AG09309 (cell line): ENCODE results near the gene EPN1.

Source experiments
- DNase-seq: peaks from one replicate; pipeline ENCODE4 v3.0.0-alpha.2; 2010; ENCODE audit warnings: low read depth
- H3K4me3 ChIP-seq: 2 replicates; pipeline ENCODE4 v1.5.1; 2011; ENCODE audit warnings: mild to moderate bottlenecking, low read depth, low read length, moderate library complexity; ENCODE audit not compliant: control insufficient read depth
- TF ChIP-seq, protein P1 (sequence below): IDR thresholded peaks from 2 replicates; pipeline ENCODE4 v1.5.1; 2011; ENCODE audit warnings: mild to moderate bottlenecking, low read depth, low read length, inconsistent platforms; ENCODE audit not compliant: insufficient read depth, control insufficient read depth; ENCODE audit errors: missing control alignments

EPN1 gene

DNA sequence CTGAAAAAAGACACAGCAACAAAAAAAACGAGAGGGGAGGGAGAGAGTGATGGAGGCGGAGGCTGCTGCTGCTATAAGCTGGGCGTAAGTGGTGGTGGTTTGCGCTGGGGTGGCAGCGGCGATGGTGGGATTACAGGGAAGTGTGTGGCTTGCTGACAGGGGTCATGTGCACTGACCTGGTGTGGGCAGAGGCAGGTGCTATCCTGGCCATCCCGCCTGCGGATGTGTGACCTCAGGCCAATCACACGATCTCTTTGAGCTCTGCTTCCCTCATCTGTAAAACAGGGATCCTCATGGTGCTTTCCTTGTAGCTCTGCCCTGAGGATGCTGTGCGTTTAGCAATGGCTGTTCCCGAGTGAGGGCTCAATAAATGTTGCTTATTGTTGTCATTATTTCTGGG, 37.5 kb upstream of the EPN1 start:
- no peak overlapping the region for H3K4me3 ChIP-seq
- TF ChIP-seq, protein P1, sequence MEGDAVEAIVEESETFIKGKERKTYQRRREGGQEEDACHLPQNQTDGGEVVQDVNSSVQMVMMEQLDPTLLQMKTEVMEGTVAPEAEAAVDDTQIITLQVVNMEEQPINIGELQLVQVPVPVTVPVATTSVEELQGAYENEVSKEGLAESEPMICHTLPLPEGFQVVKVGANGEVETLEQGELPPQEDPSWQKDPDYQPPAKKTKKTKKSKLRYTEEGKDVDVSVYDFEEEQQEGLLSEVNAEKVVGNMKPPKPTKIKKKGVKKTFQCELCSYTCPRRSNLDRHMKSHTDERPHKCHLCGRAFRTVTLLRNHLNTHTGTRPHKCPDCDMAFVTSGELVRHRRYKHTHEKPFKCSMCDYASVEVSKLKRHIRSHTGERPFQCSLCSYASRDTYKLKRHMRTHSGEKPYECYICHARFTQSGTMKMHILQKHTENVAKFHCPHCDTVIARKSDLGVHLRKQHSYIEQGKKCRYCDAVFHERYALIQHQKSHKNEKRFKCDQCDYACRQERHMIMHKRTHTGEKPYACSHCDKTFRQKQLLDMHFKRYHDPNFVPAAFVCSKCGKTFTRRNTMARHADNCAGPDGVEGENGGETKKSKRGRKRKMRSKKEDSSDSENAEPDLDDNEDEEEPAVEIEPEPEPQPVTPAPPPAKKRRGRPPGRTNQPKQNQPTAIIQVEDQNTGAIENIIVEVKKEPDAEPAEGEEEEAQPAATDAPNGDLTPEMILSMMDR, result no peak
- DNase-seq, result no peak

DNA sequence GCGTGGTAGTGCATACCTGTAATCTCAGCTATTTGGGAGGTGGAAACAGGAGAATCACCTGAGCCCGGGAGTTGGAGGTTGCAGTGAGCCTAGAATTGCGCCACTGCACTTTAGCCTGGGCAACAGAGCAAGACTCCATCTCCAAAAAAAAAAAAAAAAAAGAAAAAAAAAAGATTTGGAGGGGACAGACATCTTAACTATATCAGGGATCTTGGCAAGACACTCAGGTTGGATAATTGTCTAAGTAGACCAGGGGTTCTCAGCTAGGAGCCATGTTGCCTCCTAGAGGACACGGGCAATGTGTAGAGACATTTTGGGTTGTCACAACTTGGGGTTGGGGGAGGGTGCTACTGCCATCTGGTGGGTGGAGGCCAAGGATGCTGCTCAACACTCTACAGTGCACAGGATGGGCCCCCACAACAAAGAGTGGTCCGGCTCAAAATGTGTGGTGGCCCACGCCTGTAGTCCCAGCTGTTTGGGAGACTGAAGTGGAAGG, 36.1 kb upstream of the EPN1 start:
- no peak for DNase-seq
- TF ChIP-seq, protein P1, result peak; percentile 50
- H3K4me3 ChIP-seq, result no peak overlapping the region

DNA sequence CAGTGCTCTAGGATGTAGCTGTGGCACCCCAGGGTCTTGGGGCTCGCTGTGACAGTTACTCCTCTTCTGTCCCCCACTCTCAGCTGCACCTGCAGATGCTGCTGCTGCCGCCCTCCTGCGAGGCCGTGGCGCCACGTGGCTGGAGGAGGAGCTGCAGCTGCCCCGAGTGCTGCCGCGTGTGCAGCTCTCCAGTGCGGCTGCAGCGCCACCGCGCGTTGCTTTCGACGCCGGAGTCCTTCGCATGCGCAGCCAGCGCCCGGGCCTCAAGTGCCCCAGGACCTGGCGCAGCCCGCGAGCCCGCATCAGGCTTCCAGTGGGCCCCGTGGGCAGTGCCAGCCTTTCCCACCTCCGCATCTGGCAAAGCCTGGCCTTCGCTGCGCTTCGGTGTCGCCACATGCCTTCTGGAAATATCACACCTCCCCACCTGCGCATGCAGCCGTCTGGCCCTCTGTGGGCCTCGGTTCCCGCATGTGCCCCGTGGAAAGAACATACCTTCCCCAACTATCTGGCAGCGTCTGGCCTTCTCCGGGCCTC, 34.9 kb upstream of the EPN1 start:
- peak overlapping the region; percentile 73 for H3K4me3 ChIP-seq
- TF ChIP-seq, protein P1, result peak; percentile 57
- no peak for DNase-seq

DNA sequence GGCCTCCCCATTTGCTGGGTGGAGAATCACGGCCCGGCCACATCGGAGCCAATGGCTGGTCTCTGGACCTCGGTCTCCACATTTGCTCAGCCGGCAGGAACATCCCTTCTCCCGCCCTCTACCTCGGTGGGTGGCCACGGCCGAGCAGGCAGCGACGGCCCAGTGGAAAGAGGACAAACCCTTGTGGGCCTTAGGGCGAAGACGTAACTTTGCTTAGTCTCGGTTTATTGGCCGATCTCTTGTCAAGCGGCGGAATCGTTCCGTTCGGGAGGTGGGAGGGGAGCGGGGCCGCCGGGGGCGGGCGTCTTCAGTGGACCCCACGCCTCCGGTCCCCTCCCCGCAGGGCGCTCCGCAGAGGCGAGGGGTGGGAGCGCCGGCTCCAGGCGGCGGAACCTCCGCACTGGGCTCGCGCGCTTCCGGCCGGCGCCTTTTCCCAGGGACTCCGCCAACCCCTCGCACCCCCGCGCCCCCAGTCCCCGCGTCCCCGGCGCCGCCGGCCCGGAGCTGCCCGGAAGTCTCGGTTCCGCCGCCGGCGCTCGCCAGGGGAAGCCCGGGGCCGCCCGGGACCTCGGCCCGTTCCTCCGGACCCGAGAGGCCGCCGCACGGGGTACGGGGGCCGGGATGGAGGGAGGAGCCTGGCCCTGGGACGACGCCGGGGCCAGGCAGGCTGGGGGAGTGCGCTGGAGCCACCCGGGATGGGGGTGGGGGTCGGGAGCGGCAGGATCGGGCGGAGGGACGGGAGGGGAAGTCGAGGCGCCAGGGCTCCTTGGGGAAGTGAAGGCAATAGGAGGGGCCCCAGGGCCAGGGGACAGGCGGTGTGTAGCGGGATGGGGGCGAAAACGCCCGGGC, 34.2 kb upstream of the EPN1 start, which contains the start of gene ZNF580:
Gene ZNF580 (plus strand): TSS at position 426 of the 849 bp plus-strand sequence. CDS start 1,507 bp downstream, outside the sequence.
- H3K4me3 ChIP-seq, result peak within 1 kb of the TSS; percentile 73
- no peak for DNase-seq
- TF ChIP-seq, protein P1, result no peak

DNA sequence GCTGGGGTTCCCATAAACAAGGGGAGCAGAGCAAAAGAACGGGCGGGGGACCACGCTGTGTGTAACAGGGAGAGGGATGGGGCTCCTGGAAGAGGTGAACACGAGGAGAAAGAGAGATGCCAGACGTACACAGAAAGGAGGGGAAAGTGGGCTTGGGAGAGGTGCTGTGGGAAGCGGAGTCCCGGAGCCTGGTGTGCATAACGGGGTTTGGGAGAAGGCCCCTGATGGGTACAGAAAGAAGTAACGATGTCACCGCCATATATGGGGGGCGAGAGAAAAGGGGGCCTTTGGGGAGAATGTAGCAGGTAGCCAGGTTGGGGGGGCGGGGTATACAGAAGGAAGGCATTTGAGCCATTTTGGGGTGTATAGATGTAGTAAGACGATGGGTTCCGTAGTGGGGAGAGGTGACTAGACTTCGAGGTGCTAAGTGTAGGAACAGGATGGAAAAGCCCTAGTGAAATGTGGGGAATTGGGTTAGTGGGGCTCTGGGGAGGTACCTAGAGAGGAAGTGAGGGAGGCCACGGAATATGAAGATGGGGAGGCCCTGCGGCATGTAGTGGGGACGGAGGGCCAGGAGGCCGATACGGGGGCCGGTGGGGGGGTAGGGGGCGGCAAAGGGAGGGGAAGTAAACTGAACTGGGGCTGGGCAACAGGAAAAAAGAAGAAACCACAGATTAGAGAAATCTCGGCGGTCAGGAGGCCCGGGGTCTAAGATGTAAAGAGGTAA, 33.4 kb upstream of the EPN1 start:
- peak overlapping the region; percentile 73 for H3K4me3 ChIP-seq
- no peak for DNase-seq
- TF ChIP-seq, protein P1, result no peak
